WTC11 (cell line): ENCODE measurements around the gene SMARCB1.

ENCODE experiments used
- FOXJ3 ChIP-seq: sonication (generic); formaldehyde crosslinking; IDR thresholded peaks from 2 replicates; pipeline ENCODE4 v1.9.0; 2021; ENCODE audit warnings: missing genetic modification reagents, mild to moderate bottlenecking, borderline replicate concordance
- JAZF1 ChIP-seq: fragments of 250-450 bp; sonication (Bioruptor Pico); IDR thresholded peaks from 2 replicates; pipeline ENCODE4 v1.9.0; 2021; ENCODE audit warnings: moderate library complexity, mild to moderate bottlenecking, inconsistent platforms
- KAT7 ChIP-seq: sonication (generic); formaldehyde crosslinking; IDR thresholded peaks from 2 replicates; pipeline ENCODE4 v1.8.1; 2023; ENCODE audit warnings: missing genetic modification reagents, mild to moderate bottlenecking, borderline replicate concordance
- NFYB ChIP-seq: sonication (generic); formaldehyde crosslinking; conservative IDR thresholded peaks from 2 replicates; pipeline ENCODE4 v1.8.0; 2022; ENCODE audit warnings: low read depth, missing genetic modification reagents
- NR3C1 ChIP-seq: sonication (generic); formaldehyde crosslinking; conservative IDR thresholded peaks from 2 replicates; pipeline ENCODE4 v1.8.1; 2023; ENCODE audit warnings: low read depth, mild to moderate bottlenecking, missing genetic modification reagents
- ZNF317 ChIP-seq: sonication (generic); formaldehyde crosslinking; IDR thresholded peaks from 2 replicates; pipeline ENCODE4 v1.8.1; 2023; ENCODE audit warnings: low read depth, mild to moderate bottlenecking, moderate library complexity, missing genetic modification reagents, borderline replicate concordance
- TF ChIP-seq, protein P1 (sequence below): sonication (generic); formaldehyde crosslinking; IDR thresholded peaks from 2 replicates; pipeline ENCODE4 v1.8.1; 2023; ENCODE audit warnings: mild to moderate bottlenecking, missing genetic modification reagents, moderate library complexity
- TF ChIP-seq, protein P2 (sequence below): fragments of 200-600 bp; IDR thresholded peaks from 2 replicates; pipeline ENCODE4 v1.8.0; 2022; ENCODE audit warnings: antibody characterized with exemption
- TF ChIP-seq, protein P3 (sequence below): fragments of 250-450 bp; sonication (Bioruptor Pico); conservative IDR thresholded peaks from 2 replicates; pipeline ENCODE4 v1.9.0; 2021; ENCODE audit warnings: mild to moderate bottlenecking
- TF ChIP-seq, protein P4 (sequence below): sonication (generic); formaldehyde crosslinking; conservative IDR thresholded peaks from 2 replicates; pipeline ENCODE4 v1.8.1; 2022; ENCODE audit warnings: mild to moderate bottlenecking, missing genetic modification reagents

DNA sequence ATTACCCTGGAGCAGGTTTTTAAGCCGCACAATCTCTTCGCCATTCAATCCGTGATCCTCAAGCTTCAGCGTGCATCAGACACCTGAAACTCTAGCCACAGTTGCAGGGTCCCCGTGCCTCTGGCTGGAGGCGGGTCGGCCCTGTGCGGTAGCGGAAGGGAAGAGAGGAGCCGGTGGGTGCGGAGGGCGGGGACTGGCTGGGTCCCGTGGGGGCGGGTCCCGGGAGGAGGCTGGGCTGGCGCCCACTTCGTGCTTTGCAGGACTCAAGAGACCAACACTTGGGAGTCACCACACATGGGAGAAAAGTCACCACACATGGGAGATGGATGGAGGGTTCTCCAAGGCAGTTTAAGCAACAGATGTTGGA is 23.2 kb upstream of the SMARCB1 start:
- TF ChIP-seq, protein P1, sequence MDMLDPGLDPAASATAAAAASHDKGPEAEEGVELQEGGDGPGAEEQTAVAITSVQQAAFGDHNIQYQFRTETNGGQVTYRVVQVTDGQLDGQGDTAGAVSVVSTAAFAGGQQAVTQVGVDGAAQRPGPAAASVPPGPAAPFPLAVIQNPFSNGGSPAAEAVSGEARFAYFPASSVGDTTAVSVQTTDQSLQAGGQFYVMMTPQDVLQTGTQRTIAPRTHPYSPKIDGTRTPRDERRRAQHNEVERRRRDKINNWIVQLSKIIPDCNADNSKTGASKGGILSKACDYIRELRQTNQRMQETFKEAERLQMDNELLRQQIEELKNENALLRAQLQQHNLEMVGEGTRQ (CRISPR knock-in tag): no peak
- TF ChIP-seq, protein P2, sequence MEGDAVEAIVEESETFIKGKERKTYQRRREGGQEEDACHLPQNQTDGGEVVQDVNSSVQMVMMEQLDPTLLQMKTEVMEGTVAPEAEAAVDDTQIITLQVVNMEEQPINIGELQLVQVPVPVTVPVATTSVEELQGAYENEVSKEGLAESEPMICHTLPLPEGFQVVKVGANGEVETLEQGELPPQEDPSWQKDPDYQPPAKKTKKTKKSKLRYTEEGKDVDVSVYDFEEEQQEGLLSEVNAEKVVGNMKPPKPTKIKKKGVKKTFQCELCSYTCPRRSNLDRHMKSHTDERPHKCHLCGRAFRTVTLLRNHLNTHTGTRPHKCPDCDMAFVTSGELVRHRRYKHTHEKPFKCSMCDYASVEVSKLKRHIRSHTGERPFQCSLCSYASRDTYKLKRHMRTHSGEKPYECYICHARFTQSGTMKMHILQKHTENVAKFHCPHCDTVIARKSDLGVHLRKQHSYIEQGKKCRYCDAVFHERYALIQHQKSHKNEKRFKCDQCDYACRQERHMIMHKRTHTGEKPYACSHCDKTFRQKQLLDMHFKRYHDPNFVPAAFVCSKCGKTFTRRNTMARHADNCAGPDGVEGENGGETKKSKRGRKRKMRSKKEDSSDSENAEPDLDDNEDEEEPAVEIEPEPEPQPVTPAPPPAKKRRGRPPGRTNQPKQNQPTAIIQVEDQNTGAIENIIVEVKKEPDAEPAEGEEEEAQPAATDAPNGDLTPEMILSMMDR: no peak
- no peak for TF ChIP-seq KAT7 (CRISPR knock-in tag)
- no peak for TF ChIP-seq ZNF317 (CRISPR knock-in tag)
- no peak for TF ChIP-seq NR3C1 (CRISPR knock-in tag)
- TF ChIP-seq FOXJ3 (CRISPR knock-in tag): no peak
- TF ChIP-seq, protein P3, sequence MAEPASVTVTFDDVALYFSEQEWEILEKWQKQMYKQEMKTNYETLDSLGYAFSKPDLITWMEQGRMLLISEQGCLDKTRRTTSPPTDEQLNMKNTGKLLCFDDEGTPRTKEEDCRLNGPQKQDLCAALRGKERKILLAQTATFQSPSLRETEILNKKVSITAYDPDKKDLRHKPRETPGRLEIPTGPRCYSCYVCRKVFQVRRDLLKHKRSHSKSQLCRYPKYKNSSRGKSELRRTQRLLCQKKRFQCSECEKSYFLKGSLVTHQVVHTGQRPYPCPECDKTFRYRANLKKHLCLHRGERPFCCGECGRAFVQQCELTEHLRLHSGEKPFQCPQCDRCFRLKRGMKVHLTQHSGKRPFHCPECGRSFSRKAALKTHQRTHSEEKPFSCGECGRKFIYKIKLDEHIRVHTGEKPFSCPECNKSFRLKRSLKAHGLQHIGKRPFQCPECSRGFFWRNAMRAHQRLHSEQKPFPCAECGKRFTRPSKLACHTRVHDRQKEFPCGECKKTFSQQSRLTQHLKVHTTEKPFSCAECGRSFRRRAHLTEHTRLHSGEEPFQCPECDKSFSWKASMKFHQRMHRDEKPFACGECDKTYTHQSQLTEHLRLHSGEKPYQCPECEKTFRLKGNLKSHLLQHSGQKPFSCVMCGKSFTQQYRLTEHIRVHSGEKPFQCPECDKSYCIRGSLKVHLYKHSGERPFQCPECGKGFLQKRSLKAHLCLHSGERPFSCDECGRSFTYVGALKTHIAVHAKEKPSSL (CRISPR knock-in tag): no peak
- no peak for TF ChIP-seq JAZF1 (CRISPR knock-in tag)
- TF ChIP-seq NFYB (CRISPR knock-in tag): no peak
- TF ChIP-seq, protein P4, sequence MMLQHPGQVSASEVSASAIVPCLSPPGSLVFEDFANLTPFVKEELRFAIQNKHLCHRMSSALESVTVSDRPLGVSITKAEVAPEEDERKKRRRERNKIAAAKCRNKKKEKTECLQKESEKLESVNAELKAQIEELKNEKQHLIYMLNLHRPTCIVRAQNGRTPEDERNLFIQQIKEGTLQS (CRISPR knock-in tag): no peak
